Epithelial cell of proximal tubule (primary cell): ENCODE measurements around the gene WASHC2A. TPM values are rescaled to one million over a fixed set of nuclear protein-coding genes. Genes with fewer than 3 reads are reported as not detected.
A peak's percentile ranks its signal among the peaks of the same experiment; 100 is the strongest.
"Not testable (repeated sequence)": the region's sequence is repeated elsewhere in the genome, so short reads cannot be mapped to it uniquely, and the experiment has no call there.

Experiments
- DNase-seq: peaks from one replicate; pipeline ENCODE4 v3.0.0-alpha.2; 2011; ENCODE audit warnings: low read depth
- H3K4me3 ChIP-seq: 2 replicates; pipeline ENCODE4 v1.5.1; 2011; ENCODE audit warnings: low read depth, mild to moderate bottlenecking, low read length
- CTCF ChIP-seq: conservative IDR thresholded peaks from 2 replicates; pipeline ENCODE4 v1.5.1; 2012; ENCODE audit warnings: low read depth, mild to moderate bottlenecking, low read length
- total RNA-seq: library from RNA; depleted of rRNA; stranded (reverse); fragments of >200 nt; gene quantifications from 2 replicates; pipeline ENCODE4 v1.2.3, GENCODE V29; 2015

Gene WASHC2A
- total RNA-seq, result 17.2 and 22.2 TPM in 2 replicates

GRCh38 chr10:50067546-50068351 is at the start of gene WASHC2A:
TSS of gene WASHC2A (plus strand) at chr10:50067954. CDS start at chr10:50068006, 52 bp downstream.
- peak within 1 kb of the TSS; percentile 72 for H3K4me3 ChIP-seq
- peak; percentile 7 for DNase-seq

GRCh38 chr10:50019279-50019678 is 48.5 kb upstream of the WASHC2A start:
- not testable (repeated sequence) for H3K4me3 ChIP-seq, DNase-seq

- DNase-seq, H3K4me3 ChIP-seq: not testable (repeated sequence)
Measured at GRCh38 chr10:50020451-50021024, 47.2 kb upstream of the WASHC2A start.

GRCh38 chr10:50021646-50022045 is 46.1 kb upstream of the WASHC2A start:
- H3K4me3 ChIP-seq, result no peak overlapping the region
- no peak for DNase-seq
- no peak for TF ChIP-seq CTCF

GRCh38 chr10:50024716-50025383 is 42.9 kb upstream of the WASHC2A start:
- not testable (repeated sequence) for H3K4me3 ChIP-seq, DNase-seq

GRCh38 chr10:50025627-50026026 is 42.1 kb upstream of the WASHC2A start:
- no peak for TF ChIP-seq CTCF
- H3K4me3 ChIP-seq, result no peak overlapping the region
- no peak for DNase-seq

GRCh38 chr10:50027195-50027594 is 40.6 kb upstream of the WASHC2A start:
- TF ChIP-seq CTCF, result no peak
- no peak for DNase-seq
- H3K4me3 ChIP-seq, result no peak overlapping the region

- no peak for TF ChIP-seq CTCF
- no peak for DNase-seq
Measured at GRCh38 chr10:50033481-50033880, 34.3 kb upstream of the WASHC2A start.

GRCh38 chr10:50035337-50035736 is 32.4 kb upstream of the WASHC2A start:
- DNase-seq, H3K4me3 ChIP-seq: not testable (repeated sequence)

More at GRCh38 chr10:50033481-50033880, 34.3 kb upstream of the WASHC2A start:
- no peak overlapping the region for H3K4me3 ChIP-seq
